ENCODE data around the gene ENAH.
A peak's percentile ranks its signal among the peaks of the same experiment; 100 is the strongest.

Gene ENAH

DNA sequence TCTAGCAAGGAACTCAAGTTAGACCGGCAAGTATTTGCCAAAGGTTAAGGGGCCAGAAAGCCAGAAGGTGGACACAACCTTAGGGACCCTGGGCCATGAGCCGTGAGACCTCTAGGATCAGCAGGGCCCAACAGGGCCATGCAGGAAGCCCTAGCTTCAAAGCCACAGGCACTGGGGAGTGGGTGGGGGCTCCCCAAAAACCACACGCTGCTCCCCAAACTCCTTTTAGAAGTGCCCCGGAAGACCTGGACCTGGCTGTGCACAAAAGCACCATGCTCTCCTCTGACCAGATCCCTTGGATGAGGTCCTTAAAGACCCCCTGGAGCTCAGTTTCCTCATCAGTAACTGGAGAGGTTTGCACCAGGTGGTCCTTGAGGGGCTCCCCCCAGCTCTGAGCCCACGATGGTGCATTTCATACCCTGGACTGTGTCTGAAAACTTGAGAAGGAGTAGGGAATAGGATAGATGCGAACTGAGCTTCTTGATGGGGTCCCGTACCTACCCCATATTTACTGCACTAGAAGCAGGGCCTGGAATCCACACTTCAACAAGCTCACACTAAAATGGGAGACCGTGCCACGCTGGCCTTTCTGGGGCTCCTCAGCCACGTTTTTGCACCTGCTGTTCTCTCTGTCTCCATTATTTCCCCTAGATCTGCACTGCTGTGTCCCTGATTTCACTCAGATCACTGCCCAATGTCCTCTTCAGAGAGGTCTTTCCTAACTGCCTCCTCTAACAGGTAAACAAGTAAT is 184.5 kb downstream of the ENAH start:
- DNase-seq = no peak

DNA sequence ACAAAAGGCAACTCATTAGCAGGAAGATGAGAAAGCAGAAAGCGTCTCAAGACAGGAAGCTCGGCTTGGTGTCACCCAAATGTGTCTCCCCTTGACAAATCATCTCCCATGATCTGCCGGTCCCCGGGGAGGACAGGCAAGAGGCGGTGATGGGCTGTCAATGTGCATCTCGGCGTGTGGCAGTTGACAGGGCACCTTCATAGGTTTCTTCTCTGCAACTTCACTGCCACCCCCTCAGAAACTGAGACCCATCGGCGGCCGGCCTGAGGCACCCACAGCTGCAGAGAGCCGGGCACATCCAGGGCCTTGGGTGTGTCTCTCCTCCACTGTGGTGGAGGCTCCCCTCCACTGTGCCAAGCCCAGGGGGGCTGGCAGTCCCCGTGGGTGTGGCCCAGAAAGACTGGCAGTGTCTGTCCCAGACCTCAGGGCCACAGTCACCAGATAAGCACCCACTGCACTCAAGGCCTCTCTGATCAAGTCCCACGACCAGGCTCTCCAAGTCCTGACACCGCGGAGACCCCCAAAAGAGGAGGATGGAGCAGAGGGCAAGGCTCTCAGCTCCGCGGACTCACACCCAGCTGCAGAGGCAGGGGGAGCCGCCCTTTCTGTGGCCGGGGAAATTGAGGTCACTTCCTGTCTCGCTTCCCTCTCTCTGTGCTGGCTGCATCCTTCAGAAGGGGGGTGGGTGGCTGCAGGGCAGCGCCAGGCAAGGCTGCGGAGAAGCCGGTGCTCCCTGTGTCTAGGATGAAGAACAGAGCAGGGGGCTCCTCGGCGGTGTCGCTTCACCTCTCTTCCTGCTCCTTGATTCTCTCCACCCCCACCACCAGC is 185.5 kb downstream of the ENAH start:
- DNase-seq = no peak

DNA sequence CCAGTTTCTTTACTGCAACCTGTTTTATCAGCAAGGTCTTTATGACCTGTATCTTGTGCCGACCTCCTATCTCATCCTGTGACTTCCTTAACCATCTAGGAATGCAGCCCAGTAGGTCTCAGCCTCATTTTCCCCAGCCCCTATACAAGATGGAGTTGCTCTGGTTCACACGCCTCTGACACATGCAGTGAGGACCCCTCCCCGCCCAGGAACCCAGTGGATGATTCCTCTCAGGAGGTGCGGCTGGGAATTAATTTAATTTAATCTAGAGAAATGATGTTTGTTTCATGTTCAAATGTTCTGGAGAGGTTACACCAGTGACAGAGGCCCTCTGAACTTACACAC is 186.1 kb downstream of the ENAH start:
- DNase-seq = no peak

DNA sequence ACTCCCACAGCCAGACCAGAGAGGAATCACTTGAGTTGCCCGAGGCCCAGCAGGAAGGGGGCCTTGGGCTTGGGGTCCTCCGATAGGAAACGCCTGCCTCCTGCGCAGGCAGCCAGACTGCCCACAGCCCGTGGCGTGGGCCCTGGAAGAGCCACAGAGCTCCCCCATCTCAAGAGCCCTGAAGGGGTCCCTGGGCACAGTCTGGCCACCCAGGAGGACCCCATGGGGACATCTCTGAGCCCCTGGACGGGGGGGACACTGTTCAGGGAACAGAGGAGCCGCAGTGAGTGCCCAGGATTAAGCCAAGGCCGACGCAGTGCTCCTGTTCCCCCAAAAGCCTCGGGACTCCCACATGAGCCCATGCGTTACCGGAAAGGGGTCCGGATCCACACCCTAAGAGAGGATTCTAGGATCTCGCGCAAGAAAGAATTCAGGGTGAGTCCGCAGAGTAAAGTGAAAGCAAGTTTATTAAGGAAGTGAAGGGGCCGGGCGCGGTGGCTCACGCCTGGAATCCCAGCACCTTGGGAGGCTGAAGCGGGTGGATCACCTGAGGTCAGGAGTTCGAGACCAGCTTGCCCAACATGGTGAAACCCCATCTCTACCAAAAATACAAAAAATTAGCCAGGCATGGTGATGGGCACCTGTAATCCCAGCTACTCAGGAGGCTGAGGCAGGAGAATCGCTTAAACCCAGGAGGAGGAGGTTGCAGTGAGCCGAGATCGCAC is 187.0 kb downstream of the ENAH start:
- no peak for DNase-seq

DNA sequence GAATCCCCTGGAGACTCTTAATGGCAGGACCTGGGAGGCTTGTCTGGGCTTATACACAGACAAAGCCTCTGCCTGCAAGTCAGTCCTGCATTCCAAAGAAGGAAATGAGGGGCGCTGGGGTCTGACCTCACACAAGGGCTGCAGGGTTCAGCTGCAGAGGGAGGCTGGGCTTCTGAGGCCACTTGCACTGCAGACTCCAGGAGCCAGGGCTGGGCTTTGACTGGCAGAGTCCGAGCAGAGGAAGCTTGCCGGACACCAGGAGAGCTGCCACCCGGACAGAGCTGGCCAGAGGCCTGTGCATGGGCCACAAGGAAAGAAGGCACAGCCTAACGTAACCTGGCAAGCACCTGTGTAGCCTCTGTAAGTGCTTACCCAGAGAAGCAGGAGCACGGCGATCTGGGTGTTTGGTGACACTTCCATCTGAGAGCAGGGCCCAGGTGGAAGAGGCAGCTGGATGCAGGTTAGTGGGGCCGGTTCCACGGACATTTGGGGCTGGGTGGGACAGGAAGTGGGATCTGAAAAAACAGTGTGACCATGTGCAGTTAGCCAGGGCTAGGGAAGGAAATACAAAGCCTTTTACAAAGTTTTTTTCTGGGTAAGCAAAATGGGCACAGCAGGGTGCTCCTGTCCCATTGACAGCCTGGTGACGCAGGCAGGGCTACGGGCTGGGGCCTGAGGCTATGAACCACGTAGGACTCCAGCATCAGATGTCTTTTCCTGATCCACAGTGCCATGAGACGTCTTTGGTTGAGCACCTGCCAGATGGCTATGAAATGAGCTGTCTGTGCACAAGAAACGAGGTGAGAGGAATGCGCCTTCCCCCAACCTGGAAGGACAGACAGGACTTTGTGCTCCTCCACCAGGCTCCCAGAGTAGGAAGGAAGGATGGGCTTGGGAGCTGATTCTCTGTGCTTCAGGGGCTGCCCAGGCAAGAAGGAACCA is 187.8 kb downstream of the ENAH start:
- no peak for DNase-seq

DNA sequence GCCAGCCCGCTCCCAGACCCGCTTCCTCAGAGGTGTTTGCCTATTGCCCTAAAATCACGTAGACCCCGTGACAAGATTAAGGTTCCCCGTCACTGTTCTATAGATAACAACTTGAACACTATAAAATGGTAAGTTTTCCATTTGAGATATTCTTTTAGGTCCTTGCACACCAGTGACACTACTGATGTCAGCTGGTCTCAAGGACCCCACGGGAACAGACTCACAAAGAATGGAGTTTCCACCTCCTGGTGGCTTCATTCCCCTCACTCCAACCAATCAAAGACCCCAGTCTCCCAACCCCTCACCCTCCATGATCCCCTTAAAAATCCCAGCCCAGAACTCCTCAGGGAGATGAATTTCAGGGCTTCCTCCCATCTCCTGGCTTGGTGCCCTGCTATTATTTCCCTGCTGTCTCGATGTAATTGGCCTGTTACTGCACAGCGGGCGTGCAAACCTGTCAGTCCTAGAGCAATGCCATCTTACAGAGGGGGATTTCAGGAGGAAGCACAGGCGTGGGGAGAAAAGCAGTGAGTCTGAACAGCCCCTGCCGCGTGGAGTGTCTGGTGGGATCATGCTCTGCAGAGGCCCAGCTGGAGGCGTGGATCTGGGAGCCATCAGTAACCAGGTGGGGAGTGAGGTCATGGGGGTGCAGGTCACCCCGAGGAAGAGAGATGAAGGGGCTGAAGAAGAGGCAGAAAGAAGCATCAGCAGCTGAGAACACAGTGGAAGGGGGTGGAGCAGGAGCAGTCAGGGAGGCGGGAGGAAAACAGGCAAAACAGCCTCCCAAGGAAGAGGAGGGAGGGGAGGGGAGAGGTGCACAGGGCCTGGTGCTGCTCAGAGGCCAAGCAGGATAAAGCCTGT is 190.0 kb downstream of the ENAH start:
- DNase-seq = peak; percentile 89

DNA sequence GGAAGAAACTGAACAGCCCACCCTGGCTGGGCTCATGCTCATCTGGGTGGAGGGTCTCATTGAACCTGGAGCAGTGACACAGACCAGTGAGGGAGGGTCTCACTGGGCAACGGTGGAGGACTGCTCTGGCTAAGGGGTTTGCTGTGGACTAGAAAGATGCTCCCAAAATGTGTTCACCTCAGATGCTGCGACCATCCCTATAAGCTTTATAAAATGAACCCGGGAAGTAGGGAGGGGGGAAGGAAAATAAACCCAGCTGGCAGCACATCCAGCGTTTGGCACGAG is 190.6 kb downstream of the ENAH start:
- peak; percentile 72 for DNase-seq

DNA sequence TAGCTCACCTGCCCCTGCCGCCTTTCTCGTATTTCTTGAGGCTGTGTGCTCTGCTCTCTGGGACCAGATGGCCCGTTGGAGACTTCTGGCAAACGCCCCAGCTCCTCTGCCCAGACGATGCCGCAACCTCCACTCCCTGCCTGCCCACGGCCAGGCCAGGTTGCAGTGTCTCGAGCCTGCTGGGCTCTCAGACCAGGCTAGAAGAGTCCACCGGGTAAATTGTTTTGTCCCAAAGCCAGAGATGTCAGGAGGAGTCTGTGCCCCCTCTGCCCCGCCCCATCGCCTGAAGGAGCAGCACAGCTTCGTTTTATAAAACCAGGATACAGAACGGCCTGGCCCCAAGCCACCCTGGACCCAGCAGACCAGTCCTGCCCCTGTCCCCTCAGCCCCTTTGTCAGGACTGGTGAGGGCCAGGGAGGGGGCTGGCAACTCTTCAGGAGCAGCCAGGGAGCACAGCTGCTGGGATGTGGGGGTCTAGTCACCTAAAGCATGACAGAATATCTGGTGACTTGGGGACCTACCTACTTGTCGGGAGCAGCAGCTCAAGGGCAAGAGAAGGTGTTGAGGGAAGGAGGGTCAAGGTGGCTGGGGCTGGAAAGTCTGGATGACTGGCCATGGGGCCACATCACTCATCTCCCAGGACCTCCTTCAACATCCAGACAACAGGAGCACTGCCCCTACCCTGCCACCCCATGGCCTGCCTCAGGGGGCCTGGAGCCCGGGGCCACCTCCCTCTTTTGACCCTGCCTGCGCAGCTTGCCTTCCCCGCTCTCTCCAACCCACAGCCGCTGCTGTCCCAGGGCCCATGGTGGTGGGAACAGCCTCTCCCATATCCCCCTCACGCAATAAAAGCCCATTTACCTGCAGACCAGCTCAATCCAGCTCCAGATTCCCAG is 191.1 kb downstream of the ENAH start:
- no peak for DNase-seq

DNA sequence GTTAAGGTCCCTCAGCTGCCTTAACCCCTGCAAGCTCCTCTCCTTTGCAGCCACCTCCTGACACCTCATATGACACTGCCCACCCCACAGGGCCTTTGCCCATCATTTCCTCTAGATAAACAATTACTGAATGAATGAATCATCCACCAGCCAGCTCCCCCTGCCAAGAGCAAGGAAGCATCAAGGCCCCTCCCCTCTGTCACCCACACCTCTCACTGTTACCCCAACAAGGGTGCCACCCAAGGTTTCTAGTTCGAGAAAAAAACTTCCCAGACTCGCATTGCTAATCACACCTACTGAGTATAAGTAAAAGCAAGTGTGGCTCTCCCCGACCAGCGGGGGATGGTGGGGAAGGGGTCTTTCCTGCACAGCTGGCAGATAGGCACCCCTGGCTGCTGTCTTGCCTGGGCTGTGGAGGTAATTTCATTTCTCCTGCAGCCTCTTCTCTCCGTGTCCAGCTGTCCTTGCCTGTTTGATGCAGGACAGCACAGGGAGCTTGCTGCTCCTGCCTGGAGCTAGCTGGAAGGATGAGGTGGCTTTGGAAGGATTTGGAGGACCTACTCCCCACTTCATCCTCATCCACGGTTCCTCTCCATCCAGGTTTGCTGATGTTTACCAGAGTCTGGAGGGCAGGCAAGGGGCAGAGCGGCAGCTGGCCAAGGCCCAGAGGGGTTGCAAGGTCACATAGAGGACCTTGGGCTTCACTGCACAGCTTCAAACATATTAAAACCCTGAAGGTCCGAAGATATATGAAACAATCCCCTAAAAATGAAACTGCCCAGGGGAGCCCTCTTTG is 192.0 kb downstream of the ENAH start:
- no peak for DNase-seq

DNA sequence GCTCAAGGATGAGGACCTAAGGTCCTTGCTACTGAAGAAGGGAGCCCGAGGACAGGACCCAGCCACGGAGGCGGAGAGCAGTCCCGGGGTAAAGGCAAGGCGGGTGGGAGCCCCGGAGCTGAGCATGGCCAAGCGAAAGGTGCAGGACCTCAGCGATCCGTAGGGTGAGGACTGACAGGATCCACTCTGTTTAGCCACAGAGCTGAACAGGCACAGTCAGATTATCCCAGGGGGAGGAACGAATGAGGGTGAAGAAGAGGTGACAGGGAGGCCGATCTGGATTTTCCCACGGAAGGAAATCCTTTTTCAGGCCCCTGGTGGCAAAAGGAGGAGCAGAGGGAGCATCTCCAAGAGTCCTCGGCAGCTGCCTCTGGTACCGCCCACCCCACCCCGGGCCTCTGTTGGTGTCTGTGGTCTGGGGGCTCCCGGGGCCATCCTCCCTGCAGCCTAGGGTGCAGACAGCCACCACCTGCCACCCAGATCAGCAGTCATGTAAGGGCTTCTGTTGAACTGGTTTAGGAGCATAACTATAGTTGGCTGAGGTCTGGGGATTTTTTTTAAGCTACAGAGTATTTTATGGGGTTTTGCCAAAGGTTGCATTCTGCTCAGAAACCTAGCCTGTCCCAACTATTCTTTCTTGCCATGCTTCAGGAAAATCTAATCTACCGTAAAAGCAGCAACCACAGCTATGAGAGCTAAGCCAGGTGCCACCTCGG is 192.7 kb downstream of the ENAH start:
- no peak for DNase-seq

DNA sequence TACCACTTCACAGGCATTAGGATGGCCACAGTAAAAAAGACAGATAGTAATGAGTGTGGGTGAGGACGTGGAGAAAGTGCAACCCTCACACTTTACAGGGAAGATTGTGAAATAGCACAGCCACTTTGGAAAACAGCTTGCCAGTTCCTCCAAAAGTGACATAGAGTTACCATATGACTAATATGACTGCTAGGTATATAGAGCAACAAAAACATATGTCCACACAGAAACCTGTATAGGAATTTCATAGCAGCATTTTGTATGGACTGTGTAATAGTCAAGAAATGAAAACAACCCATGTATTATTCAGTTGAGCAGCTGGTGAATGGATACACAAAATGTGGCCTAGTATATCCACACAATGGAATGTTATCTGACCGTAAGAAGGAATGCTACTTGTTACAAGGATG is 194.7 kb downstream of the ENAH start:
- no peak for DNase-seq

DNA sequence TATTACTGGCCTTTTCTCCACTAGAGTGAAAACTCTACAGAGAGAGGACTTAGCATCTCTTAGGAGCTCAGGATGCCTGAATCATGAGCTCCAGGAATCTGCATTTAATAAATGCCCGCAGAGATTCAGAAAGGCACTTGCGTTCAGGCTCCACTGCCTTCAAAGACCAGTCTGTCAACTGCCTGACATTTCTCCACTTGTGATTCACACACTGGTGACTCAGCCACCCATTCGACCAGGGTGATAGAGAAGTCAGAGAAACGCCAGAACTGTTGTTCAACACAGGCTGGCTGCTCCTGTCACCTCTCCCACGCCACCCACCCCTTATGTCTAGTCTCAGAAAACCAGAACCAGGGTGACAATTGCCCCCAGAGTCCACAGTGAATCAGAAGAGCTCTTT is 198.2 kb downstream of the ENAH start:
- DNase-seq = no peak

DNA sequence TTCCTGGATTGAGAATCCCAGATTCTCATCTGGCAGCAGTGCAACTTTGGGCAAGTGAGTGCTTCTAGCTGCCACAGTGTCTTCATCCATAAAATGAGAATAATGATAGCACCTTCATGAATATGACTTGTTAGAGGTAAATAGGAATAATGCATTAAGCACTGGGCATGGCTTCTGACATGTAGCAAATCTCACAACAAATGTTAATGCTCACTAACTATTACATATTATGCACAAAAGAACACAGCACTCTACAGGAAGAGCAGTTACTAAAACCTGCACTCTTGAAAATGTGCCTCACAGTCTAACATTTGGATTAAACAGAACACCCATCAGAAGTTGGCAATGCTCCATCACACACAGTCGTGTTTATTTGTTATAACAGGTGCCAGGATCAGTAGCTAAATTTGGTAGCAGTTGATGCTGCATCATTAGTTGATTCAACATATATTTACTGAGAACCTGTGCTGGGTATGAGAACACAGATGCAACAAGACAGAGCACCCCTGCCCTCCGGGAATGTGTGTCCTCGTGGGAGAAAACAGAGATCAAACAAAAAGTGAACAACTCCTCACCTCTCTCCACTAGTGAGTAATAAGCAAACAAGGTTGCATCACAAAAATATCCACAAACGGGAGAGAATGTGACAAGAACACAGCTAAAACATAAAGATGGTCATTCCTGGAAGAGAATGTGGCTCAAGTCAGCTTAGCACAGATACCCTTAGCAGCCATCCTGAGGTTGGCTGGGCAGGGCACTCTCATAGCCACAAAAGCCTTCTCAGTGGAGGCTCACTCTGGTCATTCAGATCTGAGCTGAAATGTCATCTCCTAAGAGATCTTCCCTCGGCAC is 198.9 kb downstream of the ENAH start:
- peak; percentile 92 for DNase-seq

DNA sequence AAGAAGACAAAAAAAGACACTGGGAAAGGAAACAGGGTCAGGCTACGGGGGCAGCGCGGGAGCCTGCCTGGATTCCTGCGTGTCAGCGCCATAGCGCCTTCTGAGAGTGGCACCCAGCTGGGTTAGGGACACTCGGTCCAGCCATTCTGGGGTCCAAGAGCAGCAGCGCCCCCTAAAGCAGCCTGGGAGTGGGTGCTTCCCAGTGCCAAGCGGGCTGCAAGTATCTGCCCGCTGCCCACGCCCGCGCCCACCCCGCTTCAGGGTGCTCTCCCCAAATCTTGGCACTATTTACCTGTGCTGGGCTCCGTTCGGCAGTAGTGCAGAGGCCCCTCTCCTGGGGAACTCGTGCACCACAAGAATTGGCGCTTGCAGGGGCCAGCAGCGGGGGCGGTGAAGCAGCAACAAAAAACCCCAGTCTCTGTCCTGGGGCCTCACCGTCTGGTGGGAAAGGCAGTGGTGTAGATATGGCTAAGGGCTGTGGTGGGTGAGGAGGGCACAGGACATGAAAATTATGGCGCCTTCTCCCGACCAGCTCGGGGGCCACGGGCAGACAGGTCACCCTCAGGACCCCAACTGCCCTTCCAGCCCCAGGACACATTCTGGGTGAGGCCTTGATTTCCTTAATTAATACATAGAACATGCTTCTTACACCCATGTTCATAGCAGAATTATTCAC is 200.9 kb downstream of the ENAH start:
- no peak for DNase-seq

DNA sequence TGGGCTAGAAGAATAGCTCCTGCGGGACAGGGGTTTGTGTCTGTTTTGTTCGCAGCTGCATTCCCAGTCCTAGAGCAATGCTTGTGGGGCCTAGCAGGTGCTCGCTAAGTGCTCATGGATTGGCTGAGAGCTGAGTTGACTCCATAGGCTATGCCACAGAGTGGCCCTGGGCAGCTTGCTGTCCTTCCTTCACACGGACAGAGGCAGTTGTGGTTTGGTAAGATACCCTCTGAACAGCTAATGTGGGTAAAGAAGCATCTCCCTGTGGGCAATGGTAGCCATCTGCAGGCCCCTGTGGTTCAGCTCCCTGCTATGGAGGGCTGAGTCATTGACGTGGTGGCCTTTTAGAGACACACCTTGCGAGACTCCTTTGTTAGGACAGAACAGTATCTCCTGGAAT is 201.6 kb downstream of the ENAH start:
- DNase-seq = no peak

DNA sequence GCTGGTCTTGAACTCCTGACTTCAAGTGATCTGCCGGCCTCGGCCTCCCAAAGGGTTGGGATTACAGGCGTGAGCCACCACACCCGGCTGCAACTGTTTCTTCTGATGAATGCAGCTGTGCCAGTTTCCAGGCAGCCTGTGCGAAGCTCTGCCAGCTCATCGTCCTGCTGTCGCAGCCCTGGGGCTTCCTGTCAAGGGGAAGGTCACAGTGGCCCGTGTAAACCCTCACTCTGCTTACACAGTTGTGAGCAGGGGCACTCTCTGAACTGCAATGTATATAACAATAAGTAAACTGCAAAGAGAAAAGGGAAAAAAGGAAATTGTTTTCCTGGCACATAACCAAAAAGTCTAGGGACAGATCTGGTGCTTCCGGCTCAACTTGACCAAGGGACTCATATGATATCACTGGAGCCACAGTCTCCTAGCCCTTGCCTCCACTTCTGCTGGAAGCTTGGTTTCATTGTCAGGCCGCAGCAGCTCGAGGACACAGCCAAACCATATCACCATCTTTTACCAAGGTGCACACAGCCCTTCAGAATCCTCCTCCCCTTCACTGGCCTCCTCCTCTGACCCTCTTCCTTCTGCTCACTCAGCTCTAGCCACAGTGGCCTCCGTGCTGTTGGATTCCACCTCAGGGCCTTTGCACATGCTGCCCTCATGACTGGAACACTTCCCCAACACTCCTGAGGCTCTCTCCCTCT is 202.3 kb downstream of the ENAH start:
- DNase-seq = no peak

DNA sequence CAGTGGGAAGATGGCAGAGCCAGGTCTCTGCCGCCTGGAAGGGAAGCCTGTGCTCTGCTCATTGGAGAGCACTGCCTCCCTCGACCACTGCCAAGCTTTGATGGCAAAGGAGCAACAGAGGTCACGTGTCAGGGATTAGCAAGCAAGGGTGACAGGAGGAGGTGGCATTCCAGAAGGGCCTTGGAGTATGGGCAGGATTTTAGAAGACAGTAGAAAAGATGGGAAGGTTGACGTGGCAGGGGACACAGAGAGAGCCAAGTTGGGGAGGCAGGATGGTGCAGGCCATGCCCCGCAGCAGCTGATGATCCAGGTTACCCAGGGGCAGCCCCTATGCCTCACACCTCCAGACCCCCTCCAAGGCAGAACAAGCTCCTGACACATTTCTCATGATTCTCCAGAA is 203.1 kb downstream of the ENAH start:
- no peak for DNase-seq

Data from NCI-H1105 treated with DMSO at 0.1 percent for 48 hours (cell line).